PC-9 (cell line): ENCODE data around the gene ATP1A4.

ENCODE experiments used
- EZH2 ChIP-seq: fragments of 200-600 bp; sonication (generic); IDR thresholded peaks from 2 replicates; pipeline ENCODE4 v1.8.0; 2017; ENCODE audit warnings: antibody characterized with exemption, low read depth
- TF ChIP-seq, protein P1 (sequence below): fragments of 200-600 bp; sonication (generic); conservative IDR thresholded peaks from 2 replicates; pipeline ENCODE4 v1.6.1; 2017; ENCODE audit warnings: mixed run types, antibody characterized with exemption, mild to moderate bottlenecking, moderate library complexity

DNA sequence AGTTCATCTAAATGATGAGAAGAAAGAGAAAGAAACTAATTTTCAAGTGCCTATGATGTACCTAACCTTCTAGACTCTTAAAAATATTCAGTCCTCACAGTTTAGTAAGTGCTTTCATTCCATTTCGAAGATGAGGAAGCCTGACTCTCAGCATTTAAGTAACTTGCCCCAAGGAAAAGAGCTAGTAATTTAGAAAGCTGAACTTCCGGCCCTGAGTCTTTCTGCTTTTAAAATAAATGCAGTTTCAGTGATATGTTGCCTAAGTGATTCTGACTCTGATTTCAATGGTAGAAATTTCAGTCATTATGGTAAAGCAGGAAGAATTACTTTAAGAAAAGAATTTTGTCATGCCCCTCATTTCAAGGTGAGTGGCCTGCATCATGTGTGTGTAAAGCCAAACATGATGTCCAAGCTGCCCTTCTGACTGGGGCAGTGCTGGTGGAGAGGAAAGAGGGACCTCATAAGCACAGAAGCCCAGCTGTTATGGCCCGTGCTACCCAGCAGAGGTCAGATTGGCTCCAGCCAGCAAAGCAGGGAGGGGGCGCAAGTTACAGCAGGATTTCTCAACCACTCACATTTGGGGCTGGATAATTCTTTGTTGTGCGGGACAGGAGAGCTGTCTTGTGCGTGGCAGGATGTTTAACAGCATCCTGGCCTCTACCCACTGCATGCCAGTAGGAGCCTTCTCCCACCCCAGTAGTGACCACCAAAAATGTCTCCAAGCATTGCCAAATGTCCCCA lies 10.7 kb downstream of the ATP1A4 start:
- TF ChIP-seq, protein P1, sequence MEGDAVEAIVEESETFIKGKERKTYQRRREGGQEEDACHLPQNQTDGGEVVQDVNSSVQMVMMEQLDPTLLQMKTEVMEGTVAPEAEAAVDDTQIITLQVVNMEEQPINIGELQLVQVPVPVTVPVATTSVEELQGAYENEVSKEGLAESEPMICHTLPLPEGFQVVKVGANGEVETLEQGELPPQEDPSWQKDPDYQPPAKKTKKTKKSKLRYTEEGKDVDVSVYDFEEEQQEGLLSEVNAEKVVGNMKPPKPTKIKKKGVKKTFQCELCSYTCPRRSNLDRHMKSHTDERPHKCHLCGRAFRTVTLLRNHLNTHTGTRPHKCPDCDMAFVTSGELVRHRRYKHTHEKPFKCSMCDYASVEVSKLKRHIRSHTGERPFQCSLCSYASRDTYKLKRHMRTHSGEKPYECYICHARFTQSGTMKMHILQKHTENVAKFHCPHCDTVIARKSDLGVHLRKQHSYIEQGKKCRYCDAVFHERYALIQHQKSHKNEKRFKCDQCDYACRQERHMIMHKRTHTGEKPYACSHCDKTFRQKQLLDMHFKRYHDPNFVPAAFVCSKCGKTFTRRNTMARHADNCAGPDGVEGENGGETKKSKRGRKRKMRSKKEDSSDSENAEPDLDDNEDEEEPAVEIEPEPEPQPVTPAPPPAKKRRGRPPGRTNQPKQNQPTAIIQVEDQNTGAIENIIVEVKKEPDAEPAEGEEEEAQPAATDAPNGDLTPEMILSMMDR, result no peak
- no peak for TF ChIP-seq EZH2
